GM21381 (cell line): Measurements from ENCODE around the gene AP2B1.
"Not testable (repeated sequence)": the region's sequence is repeated elsewhere in the genome, so short reads cannot be mapped to it uniquely, and the experiment has no call there.

Experiments
- ATAC-seq: cut with Tn5 transposase; IDR thresholded peaks from one replicate; pipeline ENCODE4 v1.9.1; 2021; ENCODE audit warnings: mild to moderate bottlenecking, moderate library complexity; ENCODE audit not compliant: unreplicated experiment

Gene AP2B1

DNA sequence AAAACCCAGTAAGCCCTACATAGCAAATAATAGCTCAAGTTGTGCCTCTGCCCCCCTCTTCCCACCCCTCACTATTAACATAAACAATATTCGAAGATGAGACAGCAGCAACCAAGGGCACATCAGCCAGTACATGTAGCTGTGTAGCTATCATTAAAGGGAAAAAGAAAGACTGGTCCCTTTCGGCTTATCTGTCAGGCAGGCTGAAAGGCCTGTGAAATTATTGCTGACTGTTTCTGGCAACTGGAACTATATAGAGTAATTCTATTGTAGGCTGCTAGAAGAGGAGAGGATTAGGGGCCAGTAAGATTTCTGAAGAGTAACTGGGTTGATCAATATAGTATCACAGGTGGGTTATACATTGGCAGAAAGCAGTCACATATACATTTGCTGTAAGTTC lies 107.8 kb downstream of the AP2B1 start:
- no peak for ATAC-seq

DNA sequence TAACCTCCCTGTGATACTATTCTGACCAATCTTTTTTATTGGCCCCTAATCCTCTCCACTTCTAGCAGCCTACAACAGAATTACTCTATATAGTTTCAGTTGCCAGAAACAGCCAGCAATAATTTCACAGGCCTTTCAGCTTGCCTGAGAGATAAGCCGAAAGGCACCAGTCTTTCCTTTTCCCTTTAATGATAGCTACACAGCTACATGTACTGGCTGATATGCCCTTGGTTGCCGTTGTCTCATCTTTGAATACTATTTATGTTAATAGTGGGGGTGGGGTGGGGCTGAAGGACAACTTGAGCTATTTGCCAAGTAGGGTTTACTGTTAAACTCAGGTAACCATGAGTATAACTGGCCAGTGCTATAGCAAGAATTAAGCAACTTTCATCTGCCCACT lies 108.5 kb downstream of the AP2B1 start:
- ATAC-seq: no peak

DNA sequence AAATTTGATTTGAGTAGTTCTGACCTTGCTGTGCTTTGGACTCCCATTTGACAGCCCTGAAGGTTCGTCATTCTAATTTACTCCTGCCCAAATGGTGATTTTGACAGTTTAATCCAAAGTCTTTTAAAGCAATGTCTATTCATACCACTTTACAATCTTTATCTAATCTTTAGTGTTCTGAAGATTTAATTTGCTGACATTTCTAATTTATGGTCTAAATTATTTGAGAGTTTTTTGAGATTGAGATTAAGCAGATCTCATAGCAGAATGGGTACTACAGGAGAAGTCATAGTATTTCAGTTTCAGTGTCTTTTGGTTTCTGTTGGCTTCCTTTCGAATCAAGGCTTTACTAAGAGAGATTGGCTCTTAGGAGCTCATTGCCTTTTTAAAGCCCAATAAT lies 111.7 kb downstream of the AP2B1 start:
- no peak for ATAC-seq

DNA sequence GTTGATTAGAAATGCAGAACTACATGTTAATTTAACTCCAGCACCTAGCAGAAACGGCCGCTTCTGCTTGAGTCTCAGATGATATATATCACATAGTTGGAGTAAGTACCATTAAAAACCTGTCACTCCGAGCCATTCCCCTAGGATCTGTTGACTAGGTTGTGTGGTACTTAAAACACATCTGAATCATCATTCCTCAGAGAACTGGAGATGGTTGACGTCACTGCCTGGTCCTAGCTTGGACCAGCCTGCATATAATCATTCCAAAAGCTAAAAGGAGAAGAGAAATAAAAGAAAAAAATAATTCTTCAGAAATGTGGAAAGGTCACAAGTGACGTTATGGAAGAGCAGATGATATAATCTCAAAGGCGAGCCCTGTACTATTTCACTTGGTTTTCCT lies 113.0 kb downstream of the AP2B1 start:
- ATAC-seq: no peak

DNA sequence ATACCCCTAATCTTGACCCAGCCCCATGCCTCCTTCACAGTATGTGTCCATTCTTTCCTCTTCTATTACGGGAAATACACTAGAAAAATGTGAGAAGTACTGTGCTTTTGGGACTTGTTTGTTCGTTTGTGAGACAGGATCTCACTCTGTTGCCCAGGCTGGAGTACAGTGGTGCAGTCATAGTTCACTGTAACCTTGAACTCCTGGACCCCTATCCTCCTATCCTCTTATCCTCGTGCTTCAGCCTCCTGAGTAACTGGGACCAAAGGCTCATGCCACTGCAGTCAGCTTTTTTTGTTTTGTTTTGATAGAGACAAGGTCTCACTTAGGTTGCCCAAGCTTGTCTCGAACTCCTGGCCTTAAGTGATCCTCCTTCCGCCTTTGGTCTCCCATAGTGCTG lies 114.4 kb downstream of the AP2B1 start:
- ATAC-seq: no peak

DNA sequence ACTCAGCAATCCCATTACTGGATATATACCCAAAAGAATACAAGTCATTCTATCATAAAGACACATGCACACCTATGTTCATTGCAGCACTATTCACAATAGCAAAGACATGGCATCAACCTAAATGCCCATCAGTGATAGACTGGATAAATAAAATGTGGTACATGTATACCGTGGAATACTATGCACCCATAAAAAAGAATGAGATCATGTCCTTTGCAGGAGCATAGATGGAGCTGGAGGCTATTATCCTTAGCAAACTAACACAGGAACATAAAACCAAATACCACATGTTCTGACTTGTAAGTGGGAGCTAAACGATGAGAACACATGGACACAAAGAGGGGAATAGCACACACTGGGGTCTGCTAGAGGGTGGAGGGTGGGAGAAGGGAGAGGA lies 116.2 kb downstream of the AP2B1 start:
- ATAC-seq: not testable (repeated sequence)

DNA sequence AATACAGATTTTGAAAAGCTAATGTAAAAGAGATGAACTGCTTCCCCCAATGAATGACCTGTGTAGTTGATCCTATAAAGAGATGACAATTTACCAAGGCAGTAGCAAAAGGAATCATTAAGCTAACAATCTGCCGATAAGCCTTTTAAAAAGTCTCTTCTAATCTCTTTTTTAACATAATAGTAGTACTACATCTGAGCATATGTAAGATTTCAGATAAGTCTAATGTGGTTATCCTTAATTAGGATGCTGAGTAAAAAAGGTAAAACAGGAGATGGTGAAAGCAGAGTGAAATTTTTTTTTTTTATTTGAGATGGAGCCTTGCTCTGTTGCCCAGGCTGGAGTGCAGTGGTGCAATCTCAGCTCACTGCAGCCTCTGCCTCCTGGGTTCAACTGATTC lies 118.1 kb downstream of the AP2B1 start:
- no peak for ATAC-seq

DNA sequence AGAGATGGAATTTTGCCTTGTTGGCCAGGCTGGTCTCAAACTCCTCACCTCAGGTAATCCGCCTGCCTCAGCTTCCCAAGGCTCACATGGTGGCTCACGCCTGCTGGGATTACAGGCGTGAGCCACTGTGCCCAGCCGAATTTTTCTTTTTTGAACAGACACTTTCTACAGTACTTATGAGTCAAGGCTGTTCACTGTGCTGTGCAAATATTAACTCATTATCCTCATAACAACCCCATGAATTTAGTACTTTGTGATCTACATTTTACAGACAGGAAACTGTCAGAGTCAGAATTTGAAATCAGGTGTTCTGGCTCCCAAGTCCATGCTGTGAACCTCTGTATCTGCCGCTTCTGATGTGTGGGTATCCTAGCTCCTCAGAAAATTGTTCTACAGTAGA lies 118.6 kb downstream of the AP2B1 start:
- no peak for ATAC-seq

DNA sequence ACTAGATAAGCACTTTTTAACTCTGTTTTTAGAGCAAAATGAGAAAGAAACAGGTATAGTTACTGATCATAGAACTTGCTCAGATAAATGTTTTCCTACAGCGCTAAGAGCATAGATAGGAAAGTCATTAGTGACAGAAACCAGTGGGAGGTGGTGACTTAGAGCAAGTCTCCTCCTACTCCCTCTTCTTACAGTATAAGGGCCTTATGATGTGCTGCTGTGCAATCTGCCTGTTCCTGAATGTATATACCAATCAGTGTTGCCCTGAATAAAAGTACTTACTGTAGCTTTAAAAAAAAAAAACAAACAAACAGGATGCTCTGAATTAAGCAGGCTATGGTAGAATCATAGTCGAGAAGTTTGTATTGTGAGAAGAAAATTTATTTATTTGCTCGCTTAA lies 121.0 kb downstream of the AP2B1 start:
- ATAC-seq: no peak

DNA sequence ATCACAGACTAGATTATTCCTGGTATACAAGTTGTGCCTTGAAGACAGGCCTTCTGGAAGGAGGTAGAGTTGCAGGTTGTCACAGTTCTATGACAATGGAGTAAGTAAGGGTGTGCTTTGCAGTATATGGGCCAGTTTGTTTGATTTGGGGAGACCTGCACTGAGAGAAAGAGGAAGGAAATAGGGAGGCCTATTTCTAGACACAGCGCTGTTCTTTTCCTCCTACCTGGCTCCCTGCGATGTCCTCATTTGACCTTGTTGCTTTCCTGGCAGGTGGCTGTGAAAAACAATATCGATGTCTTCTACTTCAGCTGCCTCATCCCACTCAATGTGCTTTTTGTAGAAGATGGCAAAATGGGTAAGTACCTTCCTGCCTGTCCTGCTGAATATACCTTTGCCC lies 121.8 kb downstream of the AP2B1 start:
- ATAC-seq: no peak

DNA sequence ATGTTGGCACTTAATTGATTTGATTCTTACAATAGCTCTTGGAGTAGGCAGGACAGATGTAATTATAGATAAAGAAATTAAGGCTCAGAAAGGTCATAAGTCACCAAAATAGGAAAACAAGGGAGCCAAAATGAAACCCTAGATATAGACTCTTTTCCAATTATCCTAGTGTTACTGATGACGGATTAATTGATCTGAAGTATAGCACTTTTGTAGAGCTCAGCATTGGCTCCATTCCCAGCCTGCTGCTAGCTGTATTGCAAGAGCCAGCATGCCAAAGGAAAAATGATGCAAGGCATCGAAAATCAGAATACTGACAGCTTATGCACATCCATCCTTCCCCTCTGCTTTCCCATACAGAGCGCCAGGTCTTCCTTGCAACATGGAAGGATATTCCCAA lies 122.8 kb downstream of the AP2B1 start:
- ATAC-seq: no peak

DNA sequence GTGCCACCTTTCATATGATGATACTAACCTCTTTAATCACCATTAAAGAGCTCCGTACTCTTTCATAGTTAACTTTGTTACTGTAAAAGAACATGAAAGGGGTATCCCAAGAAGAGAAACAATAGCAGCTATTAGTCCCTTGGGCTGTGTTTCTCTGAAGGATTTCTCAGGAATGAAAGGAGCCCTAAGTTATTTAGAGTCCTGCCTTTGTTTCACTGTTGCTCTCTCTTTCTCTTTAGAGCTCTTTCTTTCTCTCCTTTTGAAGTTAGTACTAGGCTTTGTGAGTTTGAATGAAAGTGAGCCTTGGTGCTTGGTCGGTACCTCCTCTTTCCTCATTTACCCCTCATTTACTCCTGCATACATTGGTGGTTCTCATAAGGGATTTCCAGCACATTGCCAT lies 123.8 kb downstream of the AP2B1 start:
- no peak for ATAC-seq

DNA sequence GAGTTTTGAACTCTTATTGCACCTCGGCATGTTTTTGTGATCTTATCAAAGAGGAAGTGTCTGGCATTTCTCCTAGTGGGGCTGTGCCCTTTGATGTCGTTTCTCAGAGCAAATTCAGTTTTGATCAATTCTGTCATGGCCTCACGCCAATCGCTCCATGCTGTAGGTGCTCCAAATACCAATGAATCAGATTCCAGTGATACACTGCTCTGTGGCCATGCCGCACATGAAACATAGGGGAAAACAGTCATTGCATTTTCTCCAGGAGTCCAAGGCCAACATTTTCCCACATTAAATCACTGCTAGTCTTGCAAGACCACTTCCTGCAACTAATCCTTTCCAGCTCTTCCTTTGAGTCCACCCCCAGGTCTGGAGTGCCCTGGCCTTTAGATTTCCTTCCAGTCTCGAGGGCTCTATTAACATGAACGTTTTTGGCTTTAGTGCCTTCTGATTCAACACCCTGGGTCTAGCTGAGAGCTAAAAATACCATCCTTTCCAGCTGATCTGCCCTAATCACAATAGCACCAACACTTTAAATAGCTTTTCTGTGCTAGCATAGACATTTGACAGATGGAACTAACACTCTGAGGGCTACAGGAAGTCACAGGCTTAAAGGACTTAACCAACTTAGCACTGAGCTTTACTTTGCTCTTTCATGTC lies 126.1 kb downstream of the AP2B1 start:
- no peak for ATAC-seq

DNA sequence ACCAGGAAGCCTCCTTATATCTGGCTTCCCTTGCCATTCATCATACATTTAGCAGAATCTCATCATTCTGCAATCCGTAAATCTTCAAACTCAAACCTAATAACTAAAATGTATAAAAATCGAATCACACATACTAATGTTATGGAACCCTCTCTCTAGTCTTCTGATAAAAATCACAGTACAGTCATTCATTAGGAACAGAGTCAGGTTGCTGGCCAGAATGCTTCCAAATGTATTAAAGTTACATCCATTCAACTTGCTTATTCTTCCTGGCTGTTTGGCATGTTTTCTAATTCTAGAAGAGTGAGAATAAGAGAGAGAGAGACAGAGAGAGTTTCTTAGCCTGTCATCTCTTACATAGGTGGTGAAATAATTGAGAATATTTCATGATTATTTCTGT lies 127.9 kb downstream of the AP2B1 start:
- no peak for ATAC-seq

DNA sequence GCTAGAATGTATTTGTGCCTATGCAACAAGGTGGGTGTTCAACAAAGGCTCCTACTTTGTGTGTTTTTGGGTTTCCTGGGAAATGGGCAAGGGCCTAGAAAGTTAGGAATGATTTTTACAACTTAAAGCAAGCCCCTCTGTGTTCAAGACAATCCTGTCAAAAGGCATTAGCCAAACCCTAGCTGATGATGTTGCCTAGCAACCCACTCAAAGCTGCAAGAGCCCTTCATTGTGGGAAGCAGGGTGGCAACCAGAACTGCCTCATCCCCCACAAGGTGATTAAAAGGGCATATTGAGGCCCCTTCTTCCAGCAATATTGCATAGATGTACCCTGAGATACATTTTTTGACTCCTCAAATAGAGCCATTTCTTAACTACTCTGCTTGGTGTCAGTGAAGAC lies 128.3 kb downstream of the AP2B1 start:
- no peak for ATAC-seq

DNA sequence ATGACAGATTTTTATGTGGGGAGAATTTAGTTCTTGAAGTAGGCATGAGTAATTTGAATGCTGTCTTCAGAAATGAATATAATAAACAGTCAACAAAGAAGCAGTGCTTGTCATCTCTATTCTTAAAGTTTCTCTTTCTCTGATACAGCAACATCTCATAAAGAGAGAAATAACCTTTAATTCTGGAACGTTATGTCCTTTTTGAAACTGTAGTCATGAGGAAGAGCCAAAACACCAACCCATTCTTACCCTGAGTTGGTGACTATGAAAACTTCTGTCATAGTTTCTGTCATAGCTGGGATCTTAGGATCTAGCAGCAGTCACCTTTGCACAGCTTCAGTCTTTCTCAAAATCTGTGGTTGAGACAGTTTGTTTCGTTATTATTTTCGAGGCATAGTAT lies 129.1 kb downstream of the AP2B1 start:
- ATAC-seq: no peak

DNA sequence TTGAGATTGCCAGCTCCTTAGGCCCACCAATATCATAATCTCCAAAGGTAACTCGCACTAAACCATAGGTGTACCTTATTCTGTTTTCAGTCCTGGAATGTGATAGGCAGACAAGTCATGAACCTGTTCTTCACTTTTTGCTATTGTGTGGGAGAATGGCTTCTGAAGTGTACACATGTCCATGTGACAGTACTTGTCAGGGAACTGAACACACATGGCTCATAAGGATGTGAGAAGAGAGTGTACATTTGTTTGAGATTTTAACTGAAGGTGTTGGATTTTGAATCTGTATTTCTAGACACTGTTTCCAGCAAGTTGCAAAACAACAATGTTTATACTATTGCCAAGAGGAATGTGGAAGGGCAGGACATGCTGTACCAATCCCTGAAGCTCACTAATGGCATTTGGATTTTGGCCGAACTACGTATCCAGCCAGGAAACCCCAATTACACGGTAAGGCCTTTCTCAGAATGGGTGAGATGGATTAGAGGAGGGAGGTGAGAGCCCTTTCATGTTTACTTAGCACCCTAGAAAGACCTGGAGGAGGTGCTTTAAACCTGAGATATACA lies 129.9 kb downstream of the AP2B1 start:
- no peak for ATAC-seq

DNA sequence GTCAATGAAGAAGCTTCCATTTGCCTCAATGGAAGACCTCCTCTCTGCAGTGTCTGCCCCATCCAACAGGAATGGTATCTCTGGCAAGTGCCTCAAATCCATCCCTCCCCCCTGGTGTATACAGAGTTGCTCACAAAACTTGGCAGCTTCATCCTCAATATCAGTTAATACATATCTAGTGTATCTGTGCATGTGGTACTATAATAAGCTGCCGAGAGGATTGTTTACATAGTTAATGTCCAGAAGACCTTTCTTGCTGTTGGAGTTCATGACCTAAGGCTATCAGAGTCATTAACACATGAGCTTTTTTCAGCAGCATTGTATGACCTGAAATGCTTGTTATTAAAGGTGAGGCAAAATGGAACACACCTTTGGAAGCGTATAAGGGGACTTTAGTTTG lies 130.4 kb downstream of the AP2B1 start:
- ATAC-seq: no peak

DNA sequence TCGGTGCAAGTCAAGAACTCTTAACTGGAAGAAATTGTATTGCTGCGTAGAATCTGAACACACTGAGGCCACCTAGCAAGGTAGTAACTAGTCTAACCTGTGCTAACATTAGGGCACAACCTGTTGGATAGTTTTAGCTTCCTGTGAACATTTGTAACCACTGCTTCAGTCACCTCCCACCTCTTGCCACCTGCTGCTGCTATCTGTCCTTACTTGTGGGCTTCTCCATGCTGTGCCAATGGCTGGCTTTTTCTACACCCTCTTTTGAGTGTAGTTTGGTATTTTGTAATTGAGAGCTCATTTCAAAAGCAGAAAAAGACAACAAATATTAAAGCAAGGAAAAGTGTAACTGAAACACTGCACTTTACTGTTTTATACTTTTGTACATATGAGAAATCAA lies 136.6 kb downstream of the AP2B1 start:
- ATAC-seq: no peak

DNA sequence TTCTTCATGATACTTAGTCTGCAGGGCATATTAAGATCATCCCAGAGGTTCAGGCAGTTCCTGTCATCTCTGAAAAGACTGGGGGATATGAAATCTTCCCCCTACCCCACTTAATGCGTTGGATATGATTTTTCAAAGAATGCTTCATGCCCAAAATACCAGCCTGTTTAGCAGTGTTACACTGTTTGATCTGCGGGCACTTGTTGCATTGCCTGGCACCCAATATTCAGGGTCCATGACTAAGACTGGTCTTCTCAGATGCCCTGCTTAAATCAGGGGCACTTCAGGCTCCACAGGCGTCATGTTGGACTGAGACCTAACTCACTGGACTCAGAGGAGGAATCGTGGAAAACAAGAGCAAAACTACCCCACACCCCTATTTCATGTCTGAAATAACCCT lies 137.9 kb downstream of the AP2B1 start:
- ATAC-seq: no peak

DNA sequence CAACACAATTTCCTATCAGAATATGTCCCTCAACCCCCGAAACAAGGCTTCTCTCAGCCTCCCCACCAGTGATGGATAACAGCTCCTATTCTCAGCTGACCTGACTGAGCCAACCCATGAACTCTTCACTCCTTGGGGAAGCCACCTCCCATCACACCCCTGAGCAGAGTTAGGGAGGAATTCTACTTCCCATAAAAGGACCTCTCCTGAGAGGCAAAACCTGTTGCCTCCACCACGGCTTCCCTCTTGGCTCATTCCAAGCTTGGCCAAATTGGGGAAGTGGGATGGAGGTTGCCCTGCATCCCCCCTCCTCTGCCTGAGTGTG lies 138.6 kb downstream of the AP2B1 start:
- no peak for ATAC-seq

DNA sequence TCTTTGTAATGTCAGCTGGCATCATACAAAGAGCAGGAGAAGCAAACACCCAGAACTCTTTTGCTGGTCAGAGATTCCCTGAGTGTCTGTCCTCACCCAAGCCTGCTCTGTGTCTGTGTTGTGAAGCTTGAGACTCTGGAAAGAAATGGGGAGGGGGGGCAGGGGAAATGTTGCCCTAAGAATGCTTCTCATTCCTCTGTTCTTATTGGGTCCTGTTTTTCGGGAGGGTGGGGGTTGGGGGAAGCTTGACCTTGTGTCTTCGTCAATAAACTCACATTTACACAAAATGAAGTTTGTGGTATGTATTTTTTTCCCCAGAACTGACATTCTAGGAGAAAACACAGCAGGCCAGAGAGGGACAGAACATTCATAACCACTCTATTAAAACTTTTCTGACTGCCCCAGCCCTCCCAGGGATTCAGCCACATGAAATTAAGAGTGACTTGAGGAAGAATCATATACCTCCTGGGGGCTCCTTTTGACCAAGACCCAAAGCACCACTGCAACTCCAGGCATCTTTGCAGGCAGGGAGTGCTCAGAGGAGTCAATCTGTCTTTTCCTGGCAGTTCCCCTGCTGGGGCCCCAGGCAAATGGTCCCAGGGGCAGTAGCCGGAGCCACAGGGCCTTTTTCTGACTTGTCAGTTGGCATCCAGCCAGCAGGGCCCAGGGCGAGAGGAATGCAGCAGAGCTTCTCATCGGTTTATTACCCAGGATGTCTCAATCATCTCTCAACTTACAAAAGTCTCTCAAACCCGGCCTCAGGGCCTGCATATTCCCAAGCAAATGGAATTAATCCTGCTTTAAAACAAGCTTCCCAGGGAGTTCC lies 139.2 kb downstream of the AP2B1 start:
- no peak for ATAC-seq
